ENCODE data around the gene RPH3AL.

DNA sequence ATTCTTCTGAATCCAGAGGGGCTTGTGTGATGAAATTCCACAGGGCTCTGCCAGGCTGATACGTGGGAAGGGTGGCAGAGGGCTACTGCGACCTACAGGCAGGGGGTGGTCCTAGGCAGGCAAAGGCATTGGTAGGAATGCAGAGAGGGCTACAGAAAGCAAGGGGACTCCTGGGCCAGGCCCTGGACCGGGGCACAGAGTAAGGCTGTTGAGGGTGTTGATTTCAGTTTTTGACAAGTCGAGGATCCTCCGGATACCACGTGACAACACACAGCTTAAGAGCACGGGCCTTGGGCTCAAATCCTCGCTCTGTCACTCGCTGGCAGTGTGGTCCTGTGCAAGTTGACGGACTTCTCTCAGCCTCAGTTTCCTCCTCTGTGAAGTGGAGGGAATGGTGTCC lies 152.0 kb downstream of the RPH3AL start:
- TF ChIP-seq ZNF549 (tag by site-specific recombination; IDR thresholded peaks at IDR 0.05), result no peak
- no peak for TF ChIP-seq KLF1 (tag by site-specific recombination; IDR thresholded peaks at IDR 0.05)
- no peak for TF ChIP-seq ZNF221 (tag by site-specific recombination; IDR thresholded peaks at IDR 0.05; ENCODE audit: borderline replicate concordance)
- TF ChIP-seq, protein P1, sequence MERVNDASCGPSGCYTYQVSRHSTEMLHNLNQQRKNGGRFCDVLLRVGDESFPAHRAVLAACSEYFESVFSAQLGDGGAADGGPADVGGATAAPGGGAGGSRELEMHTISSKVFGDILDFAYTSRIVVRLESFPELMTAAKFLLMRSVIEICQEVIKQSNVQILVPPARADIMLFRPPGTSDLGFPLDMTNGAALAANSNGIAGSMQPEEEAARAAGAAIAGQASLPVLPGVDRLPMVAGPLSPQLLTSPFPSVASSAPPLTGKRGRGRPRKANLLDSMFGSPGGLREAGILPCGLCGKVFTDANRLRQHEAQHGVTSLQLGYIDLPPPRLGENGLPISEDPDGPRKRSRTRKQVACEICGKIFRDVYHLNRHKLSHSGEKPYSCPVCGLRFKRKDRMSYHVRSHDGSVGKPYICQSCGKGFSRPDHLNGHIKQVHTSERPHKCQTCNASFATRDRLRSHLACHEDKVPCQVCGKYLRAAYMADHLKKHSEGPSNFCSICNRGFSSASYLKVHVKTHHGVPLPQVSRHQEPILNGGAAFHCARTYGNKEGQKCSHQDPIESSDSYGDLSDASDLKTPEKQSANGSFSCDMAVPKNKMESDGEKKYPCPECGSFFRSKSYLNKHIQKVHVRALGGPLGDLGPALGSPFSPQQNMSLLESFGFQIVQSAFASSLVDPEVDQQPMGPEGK (tag by site-specific recombination; IDR thresholded peaks at IDR 0.05), result no peak
- TF ChIP-seq, protein P2, sequence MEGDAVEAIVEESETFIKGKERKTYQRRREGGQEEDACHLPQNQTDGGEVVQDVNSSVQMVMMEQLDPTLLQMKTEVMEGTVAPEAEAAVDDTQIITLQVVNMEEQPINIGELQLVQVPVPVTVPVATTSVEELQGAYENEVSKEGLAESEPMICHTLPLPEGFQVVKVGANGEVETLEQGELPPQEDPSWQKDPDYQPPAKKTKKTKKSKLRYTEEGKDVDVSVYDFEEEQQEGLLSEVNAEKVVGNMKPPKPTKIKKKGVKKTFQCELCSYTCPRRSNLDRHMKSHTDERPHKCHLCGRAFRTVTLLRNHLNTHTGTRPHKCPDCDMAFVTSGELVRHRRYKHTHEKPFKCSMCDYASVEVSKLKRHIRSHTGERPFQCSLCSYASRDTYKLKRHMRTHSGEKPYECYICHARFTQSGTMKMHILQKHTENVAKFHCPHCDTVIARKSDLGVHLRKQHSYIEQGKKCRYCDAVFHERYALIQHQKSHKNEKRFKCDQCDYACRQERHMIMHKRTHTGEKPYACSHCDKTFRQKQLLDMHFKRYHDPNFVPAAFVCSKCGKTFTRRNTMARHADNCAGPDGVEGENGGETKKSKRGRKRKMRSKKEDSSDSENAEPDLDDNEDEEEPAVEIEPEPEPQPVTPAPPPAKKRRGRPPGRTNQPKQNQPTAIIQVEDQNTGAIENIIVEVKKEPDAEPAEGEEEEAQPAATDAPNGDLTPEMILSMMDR (tag by site-specific recombination; IDR thresholded peaks at IDR 0.05), result no peak
- TF ChIP-seq RBAK (tag by site-specific recombination; IDR thresholded peaks at IDR 0.05), result no peak
- no peak for TF ChIP-seq KLF10 (tag by site-specific recombination; IDR thresholded peaks at IDR 0.05)
- no peak for TF ChIP-seq ZNF707 (tag by site-specific recombination; IDR thresholded peaks at IDR 0.05)
- TF ChIP-seq ZNF350 (tag by site-specific recombination; IDR thresholded peaks at IDR 0.05), result no peak
- no peak for TF ChIP-seq ZBTB21 (tag by site-specific recombination; IDR thresholded peaks at IDR 0.05)
- TF ChIP-seq, protein P3, sequence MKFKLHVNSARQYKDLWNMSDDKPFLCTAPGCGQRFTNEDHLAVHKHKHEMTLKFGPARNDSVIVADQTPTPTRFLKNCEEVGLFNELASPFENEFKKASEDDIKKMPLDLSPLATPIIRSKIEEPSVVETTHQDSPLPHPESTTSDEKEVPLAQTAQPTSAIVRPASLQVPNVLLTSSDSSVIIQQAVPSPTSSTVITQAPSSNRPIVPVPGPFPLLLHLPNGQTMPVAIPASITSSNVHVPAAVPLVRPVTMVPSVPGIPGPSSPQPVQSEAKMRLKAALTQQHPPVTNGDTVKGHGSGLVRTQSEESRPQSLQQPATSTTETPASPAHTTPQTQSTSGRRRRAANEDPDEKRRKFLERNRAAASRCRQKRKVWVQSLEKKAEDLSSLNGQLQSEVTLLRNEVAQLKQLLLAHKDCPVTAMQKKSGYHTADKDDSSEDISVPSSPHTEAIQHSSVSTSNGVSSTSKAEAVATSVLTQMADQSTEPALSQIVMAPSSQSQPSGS (tag by site-specific recombination; IDR thresholded peaks at IDR 0.05; ENCODE audit: low read depth), result no peak
- TF ChIP-seq ZNF830 (tag by site-specific recombination; IDR thresholded peaks at IDR 0.05; ENCODE audit: low read depth), result no peak
- no peak for TF ChIP-seq ZNF292 (tag by site-specific recombination; IDR thresholded peaks at IDR 0.05; ENCODE audit: borderline replicate concordance, low read depth)
- TF ChIP-seq, protein P4, sequence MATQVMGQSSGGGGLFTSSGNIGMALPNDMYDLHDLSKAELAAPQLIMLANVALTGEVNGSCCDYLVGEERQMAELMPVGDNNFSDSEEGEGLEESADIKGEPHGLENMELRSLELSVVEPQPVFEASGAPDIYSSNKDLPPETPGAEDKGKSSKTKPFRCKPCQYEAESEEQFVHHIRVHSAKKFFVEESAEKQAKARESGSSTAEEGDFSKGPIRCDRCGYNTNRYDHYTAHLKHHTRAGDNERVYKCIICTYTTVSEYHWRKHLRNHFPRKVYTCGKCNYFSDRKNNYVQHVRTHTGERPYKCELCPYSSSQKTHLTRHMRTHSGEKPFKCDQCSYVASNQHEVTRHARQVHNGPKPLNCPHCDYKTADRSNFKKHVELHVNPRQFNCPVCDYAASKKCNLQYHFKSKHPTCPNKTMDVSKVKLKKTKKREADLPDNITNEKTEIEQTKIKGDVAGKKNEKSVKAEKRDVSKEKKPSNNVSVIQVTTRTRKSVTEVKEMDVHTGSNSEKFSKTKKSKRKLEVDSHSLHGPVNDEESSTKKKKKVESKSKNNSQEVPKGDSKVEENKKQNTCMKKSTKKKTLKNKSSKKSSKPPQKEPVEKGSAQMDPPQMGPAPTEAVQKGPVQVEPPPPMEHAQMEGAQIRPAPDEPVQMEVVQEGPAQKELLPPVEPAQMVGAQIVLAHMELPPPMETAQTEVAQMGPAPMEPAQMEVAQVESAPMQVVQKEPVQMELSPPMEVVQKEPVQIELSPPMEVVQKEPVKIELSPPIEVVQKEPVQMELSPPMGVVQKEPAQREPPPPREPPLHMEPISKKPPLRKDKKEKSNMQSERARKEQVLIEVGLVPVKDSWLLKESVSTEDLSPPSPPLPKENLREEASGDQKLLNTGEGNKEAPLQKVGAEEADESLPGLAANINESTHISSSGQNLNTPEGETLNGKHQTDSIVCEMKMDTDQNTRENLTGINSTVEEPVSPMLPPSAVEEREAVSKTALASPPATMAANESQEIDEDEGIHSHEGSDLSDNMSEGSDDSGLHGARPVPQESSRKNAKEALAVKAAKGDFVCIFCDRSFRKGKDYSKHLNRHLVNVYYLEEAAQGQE (tag by site-specific recombination; IDR thresholded peaks at IDR 0.05), result no peak
